Measurements from ENCODE around the gene B3GNT5. TPM values are rescaled to one million over a fixed set of nuclear protein-coding genes. Genes with fewer than 3 reads are reported as not detected.

B3GNT5 gene
- total and polyA plus RNA-seq, 2 donors (not counting 1 experiment from before 2014, with no cell fraction given), result 0.96 to 1.3 TPM

- no peak for DNase-seq (ENCODE audit: low read depth in 2 of 2)
Observed at GRCh38 chr3:183293966-183294365, 40.9 kb downstream of the B3GNT5 start.

GRCh38 chr3:183295211-183295610 is 42.2 kb downstream of the B3GNT5 start:
- H2AFZ ChIP-seq (ENCODE audit: low read length), result no peak overlapping the region
- no peak for TF ChIP-seq CTCF (conservative IDR thresholded peaks at IDR 0.05 in 1 of 2, IDR thresholded peaks at IDR 0.05 in 1 of 2; ENCODE audit: low read depth in 1 of 2, low read length in 2 of 2)
- TF ChIP-seq EZH2 (IDR thresholded peaks at IDR 0.05; ENCODE audit: low read length, missing control alignments), result no peak
- H4K20me1 ChIP-seq (ENCODE audit: control insufficient read depth, extremely low read depth, insufficient read depth, low read length), result no peaks in the 10 kb centered on the region
- H3K4me1 ChIP-seq (ENCODE audit: control insufficient read depth, extremely low read depth, insufficient read depth, low read length), result no peaks in the 10 kb centered on the region
- H3K4me2 ChIP-seq (ENCODE audit: extremely low read depth, insufficient read depth, low read length), result no peak overlapping the region
- no peaks in the 10 kb centered on the region for H3K36me3 ChIP-seq (ENCODE audit: control insufficient read depth, insufficient read depth, low read length)
- H3K4me3 ChIP-seq (replicated peaks in 1 of 4; ENCODE audit: control extremely low read depth in 1 of 4, insufficient read depth in 1 of 4, low read depth in 3 of 4, low read length in 4 of 4), result no peak overlapping the region
- no peak overlapping the region for H3K27ac ChIP-seq (ENCODE audit: insufficient read depth, low read length)
- H3K9ac ChIP-seq (ENCODE audit: insufficient read depth, low read length), result no peak overlapping the region
- H3K79me2 ChIP-seq (ENCODE audit: control insufficient read depth, insufficient read depth, low read length), result no peaks in the 10 kb centered on the region
- H3K9me3 ChIP-seq (ENCODE audit: control insufficient read depth, insufficient read depth, low read depth, low read length), result no peaks in the 10 kb centered on the region
- no peaks in the 10 kb centered on the region for H3K27me3 ChIP-seq (ENCODE audit: control insufficient read depth, insufficient read depth, low read length)
- peak; percentile 85 to 97 for DNase-seq (ENCODE audit: low read depth in 2 of 2)

More at GRCh38 chr3:183293966-183294365, 40.9 kb downstream of the B3GNT5 start:
- no peak overlapping the region for H3K4me3 ChIP-seq (replicated peaks in 1 of 4; ENCODE audit: control extremely low read depth in 1 of 4, insufficient read depth in 1 of 4, low read depth in 3 of 4, low read length in 4 of 4)
- H3K9me3 ChIP-seq (ENCODE audit: control insufficient read depth, insufficient read depth, low read depth, low read length), result no peaks in the 10 kb centered on the region
- no peak overlapping the region for H3K4me2 ChIP-seq (ENCODE audit: extremely low read depth, insufficient read depth, low read length)
- no peak overlapping the region for H3K9ac ChIP-seq (ENCODE audit: insufficient read depth, low read length)
- no peak overlapping the region for H2AFZ ChIP-seq (ENCODE audit: low read length)
- H3K4me1 ChIP-seq (ENCODE audit: control insufficient read depth, extremely low read depth, insufficient read depth, low read length), result no peaks in the 10 kb centered on the region
- no peaks in the 10 kb centered on the region for H3K79me2 ChIP-seq (ENCODE audit: control insufficient read depth, insufficient read depth, low read length)
- TF ChIP-seq EZH2 (IDR thresholded peaks at IDR 0.05; ENCODE audit: low read length, missing control alignments) (no peak), CTCF (conservative IDR thresholded peaks at IDR 0.05 in 1 of 2, IDR thresholded peaks at IDR 0.05 in 1 of 2; ENCODE audit: low read depth in 1 of 2, low read length in 2 of 2) (no peak)
- H3K27me3 ChIP-seq (ENCODE audit: control insufficient read depth, insufficient read depth, low read length), result no peaks in the 10 kb centered on the region
- H4K20me1 ChIP-seq (ENCODE audit: control insufficient read depth, extremely low read depth, insufficient read depth, low read length), result no peaks in the 10 kb centered on the region
- no peak overlapping the region for H3K27ac ChIP-seq (ENCODE audit: insufficient read depth, low read length)
- H3K36me3 ChIP-seq (ENCODE audit: control insufficient read depth, insufficient read depth, low read length), result no peaks in the 10 kb centered on the region

GRCh38 chr3:183296944-183297343 is 43.9 kb downstream of the B3GNT5 start:
- H3K4me3 ChIP-seq (replicated peaks in 1 of 4; ENCODE audit: control extremely low read depth in 1 of 4, insufficient read depth in 1 of 4, low read depth in 3 of 4, low read length in 4 of 4), result no peak overlapping the region
- H3K27ac ChIP-seq (ENCODE audit: insufficient read depth, low read length), result no peak overlapping the region
- H3K36me3 ChIP-seq (ENCODE audit: control insufficient read depth, insufficient read depth, low read length), result no peaks in the 10 kb centered on the region
- H3K9ac ChIP-seq (ENCODE audit: insufficient read depth, low read length), result no peak overlapping the region
- no peaks in the 10 kb centered on the region for H3K79me2 ChIP-seq (ENCODE audit: control insufficient read depth, insufficient read depth, low read length)
- no peaks in the 10 kb centered on the region for H3K9me3 ChIP-seq (ENCODE audit: control insufficient read depth, insufficient read depth, low read depth, low read length)
- H3K4me1 ChIP-seq (ENCODE audit: control insufficient read depth, extremely low read depth, insufficient read depth, low read length), result no peaks in the 10 kb centered on the region
- H4K20me1 ChIP-seq (ENCODE audit: control insufficient read depth, extremely low read depth, insufficient read depth, low read length), result no peaks in the 10 kb centered on the region
- H3K27me3 ChIP-seq (ENCODE audit: control insufficient read depth, insufficient read depth, low read length), result no peaks in the 10 kb centered on the region
- no peak overlapping the region for H2AFZ ChIP-seq (ENCODE audit: low read length)
- DNase-seq (ENCODE audit: low read depth in 2 of 2), result no peak
- no peak overlapping the region for H3K4me2 ChIP-seq (ENCODE audit: extremely low read depth, insufficient read depth, low read length)
- TF ChIP-seq EZH2 (IDR thresholded peaks at IDR 0.05; ENCODE audit: low read length, missing control alignments) (no peak), CTCF (conservative IDR thresholded peaks at IDR 0.05 in 1 of 2, IDR thresholded peaks at IDR 0.05 in 1 of 2; ENCODE audit: low read depth in 1 of 2, low read length in 2 of 2) (no peak)

Data from fibroblast of lung (primary cell).